Kidney (tissue), 14 donors: ENCODE measurements around the gene PIK3R2. TPM values are rescaled to one million over a fixed set of nuclear protein-coding genes. Genes with fewer than 3 reads are reported as not detected.

ENCODE experiments used
- DNase-seq, 5 donors: peaks; one replicate each; pipeline ENCODE4 v3.0.0-alpha.2; 2013 to 2020
- FAIRE-seq: peaks from 2 replicates; lab custom pipeline; 2012; peaks lifted over from hg19 to GRCh38; lab: Jason Lieb, UNC
- H3K27ac ChIP-seq, 2 donors: one replicate each; pipeline ENCODE4 v1.7.0; 2013; ENCODE audit warnings: low read depth in 2 of 2, low read length in 2 of 2, inconsistent platforms in 1 of 2
- H3K27me3 ChIP-seq: one replicate; pipeline ENCODE4 v1.7.1; 2013; ENCODE audit warnings: low read length, inconsistent platforms; ENCODE audit not compliant: control insufficient read depth, insufficient read depth
- H3K36me3 ChIP-seq, 3 donors: one replicate each; pipeline versions ENCODE4 v1.7.0 to v1.7.1; 2013; ENCODE audit warnings: low read length in 3 of 3, control low read depth in 1 of 3, inconsistent platforms in 1 of 3; ENCODE audit not compliant: insufficient read depth in 3 of 3, control insufficient read depth in 2 of 3
- H3K4me1 ChIP-seq, 3 donors: one replicate each; pipeline versions ENCODE4 v1.7.0 to v1.7.1; 2013; ENCODE audit warnings: low read length in 3 of 3, inconsistent platforms in 1 of 3, low read depth in 1 of 3; ENCODE audit not compliant: control insufficient read depth in 2 of 3, insufficient read depth in 2 of 3
- H3K4me3 ChIP-seq, 3 donors: one replicate each; pipeline versions ENCODE4 v1.7.0 to v1.8.1; 2013; ENCODE audit warnings: low read length in 3 of 3, control low read depth in 1 of 3, inconsistent platforms in 1 of 3
- H3K9ac ChIP-seq, 3 donors: one replicate each; pipeline versions ENCODE4 v1.7.0 to v1.7.1; 2013; ENCODE audit warnings: low read length in 3 of 3, control low read depth in 1 of 3, inconsistent platforms in 1 of 3
- H3K9me3 ChIP-seq, 3 donors: one replicate each; pipeline versions ENCODE4 v1.7.0 to v1.7.1; 2013; ENCODE audit warnings: low read length in 3 of 3, control low read depth in 1 of 3, inconsistent platforms in 1 of 3; ENCODE audit not compliant: control insufficient read depth in 2 of 3, insufficient read depth in 1 of 3
- intact Hi-C: fragments of 100-400 bp; cut with DNase I; formaldehyde crosslinking; loops from one replicate; pipeline ENCODE4 v1.11.1; 2022
- polyA plus RNA-seq: library from polyadenylated mRNA; stranded (reverse); fragments of 350-450 nt; fragmentation: Illumina TruSeq; extraction: RNeasy Lipid Tissue Mini Kit (QIAGEN cat#74804); gene quantifications from one replicate; pipeline ENCODE4 v1.2.3, GENCODE V29; 2014; ENCODE audit warnings: low read depth, low replicate concordance; ENCODE audit not compliant: insufficient read depth
- total RNA-seq: library from RNA; stranded (reverse); fragmentation: NEBNext Ultra II Directional; extraction: Animal tissue kit (Norgen Biotek cat#: 25700); gene quantifications from one replicate; pipeline ENCODE4 v1.2.1, GENCODE V29; 2021
- TF ChIP-seq, protein P1 (sequence below): IDR thresholded peaks from 3 replicates; pipeline ENCODE4 v1.5.1; 2012; ENCODE audit warnings: mild to moderate bottlenecking, moderate library complexity, borderline replicate concordance; ENCODE audit not compliant: insufficient read depth; ENCODE audit errors: extremely low read depth
- donor health status: control.
- donor health status: control.
- donor health status: control.
- donor health status: control.
- donor health status: control.
- donor health status: DM: yes; HTN: yes; CAD: no.
- donor health status: Normal renal cell carcinoma (clear cell type).

PIK3R2 gene
- total and polyA plus RNA-seq, 2 donors from 2014 or later, result 10.1 to 29.6 TPM

DNA sequence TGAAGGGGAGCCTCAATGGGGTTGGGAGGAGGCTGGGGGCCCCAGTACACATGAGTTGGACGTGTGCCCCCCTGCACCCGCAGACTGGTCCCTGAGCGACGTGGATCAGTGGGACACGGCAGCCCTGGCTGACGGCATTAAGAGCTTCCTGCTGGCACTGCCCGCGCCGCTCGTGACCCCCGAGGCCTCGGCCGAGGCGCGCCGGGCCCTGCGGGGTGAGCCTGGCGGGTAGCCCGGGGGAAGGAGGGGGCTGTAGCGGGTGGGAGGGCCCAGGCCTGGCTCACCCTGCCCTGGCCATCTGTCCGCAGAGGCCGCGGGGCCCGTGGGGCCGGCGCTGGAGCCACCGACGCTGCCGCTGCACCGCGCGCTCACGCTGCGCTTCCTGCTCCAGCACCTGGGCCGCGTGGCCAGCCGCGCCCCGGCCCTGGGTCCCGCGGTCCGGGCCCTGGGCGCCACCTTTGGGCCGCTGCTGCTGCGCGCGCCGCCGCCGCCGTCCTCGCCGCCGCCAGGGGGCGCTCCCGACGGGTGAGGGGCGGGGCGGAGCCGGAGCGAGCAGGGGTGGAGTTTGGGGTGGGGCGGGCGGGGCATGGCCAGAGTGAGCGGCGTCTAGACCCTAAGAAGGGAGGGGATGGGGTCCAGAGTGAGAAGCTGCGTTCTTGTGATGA lies 8.1 kb downstream of the PIK3R2 start:
- peak overlapping the region in 1 of 3 donors; percentile 65 for H3K9ac ChIP-seq
- H3K36me3 ChIP-seq, result peaks cover 8 to 28% (median 9%) of the 10 kb centered on the region in 3 donors
- no peak overlapping the region for H3K27ac ChIP-seq
- TF ChIP-seq, protein P1, sequence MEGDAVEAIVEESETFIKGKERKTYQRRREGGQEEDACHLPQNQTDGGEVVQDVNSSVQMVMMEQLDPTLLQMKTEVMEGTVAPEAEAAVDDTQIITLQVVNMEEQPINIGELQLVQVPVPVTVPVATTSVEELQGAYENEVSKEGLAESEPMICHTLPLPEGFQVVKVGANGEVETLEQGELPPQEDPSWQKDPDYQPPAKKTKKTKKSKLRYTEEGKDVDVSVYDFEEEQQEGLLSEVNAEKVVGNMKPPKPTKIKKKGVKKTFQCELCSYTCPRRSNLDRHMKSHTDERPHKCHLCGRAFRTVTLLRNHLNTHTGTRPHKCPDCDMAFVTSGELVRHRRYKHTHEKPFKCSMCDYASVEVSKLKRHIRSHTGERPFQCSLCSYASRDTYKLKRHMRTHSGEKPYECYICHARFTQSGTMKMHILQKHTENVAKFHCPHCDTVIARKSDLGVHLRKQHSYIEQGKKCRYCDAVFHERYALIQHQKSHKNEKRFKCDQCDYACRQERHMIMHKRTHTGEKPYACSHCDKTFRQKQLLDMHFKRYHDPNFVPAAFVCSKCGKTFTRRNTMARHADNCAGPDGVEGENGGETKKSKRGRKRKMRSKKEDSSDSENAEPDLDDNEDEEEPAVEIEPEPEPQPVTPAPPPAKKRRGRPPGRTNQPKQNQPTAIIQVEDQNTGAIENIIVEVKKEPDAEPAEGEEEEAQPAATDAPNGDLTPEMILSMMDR, result peak; percentile 81
- H3K27me3 ChIP-seq, result no peaks in the 10 kb centered on the region
- DNase-seq (peak; percentile 58 to 90 (median 69)), FAIRE-seq (no peak)
- intact Hi-C loops, result no loop called here
- peak overlapping the region; percentile 20 to 40 (median 35) for H3K4me3 ChIP-seq
- peaks cover 0 to 20% (median 15%) of the 10 kb centered on the region in 3 donors for H3K4me1 ChIP-seq
- no peaks in the 10 kb centered on the region for H3K9me3 ChIP-seq

DNA sequence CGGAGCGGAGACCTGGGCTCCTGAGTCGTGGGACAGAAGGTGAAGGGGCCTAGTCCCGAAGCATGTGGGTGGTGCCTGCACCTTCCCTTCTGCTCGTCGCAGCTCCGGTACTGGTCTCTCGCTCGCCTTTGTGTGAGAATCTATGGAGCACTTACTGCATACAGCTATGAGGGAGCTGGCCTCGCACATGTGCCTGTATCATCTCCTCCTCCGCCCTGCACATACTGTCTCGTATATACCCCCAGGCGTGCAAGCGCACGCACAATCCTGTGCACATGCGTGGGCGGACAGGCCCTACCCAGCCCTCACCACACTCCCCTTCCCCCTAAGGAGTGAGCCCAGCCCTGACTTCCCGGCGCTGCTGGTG lies 8.7 kb downstream of the PIK3R2 start:
- intact Hi-C loops, result no loop called here
- TF ChIP-seq, protein P1, result no peak
- no peaks in the 10 kb centered on the region for H3K9me3 ChIP-seq
- FAIRE-seq, result no peak
- H3K27ac ChIP-seq, result no peak overlapping the region
- DNase-seq, result peak in 1 of 5 donors; percentile 81
- H3K4me3 ChIP-seq, result peak overlapping the region; percentile 20 to 40 (median 35)
- peaks cover 0 to 15% (median 12%) of the 10 kb centered on the region in 3 donors for H3K4me1 ChIP-seq
- peak overlapping the region in 1 of 3 donors; percentile 65 for H3K9ac ChIP-seq
- H3K36me3 ChIP-seq, result peaks cover 8 to 28% (median 9%) of the 10 kb centered on the region in 3 donors
- H3K27me3 ChIP-seq, result no peaks in the 10 kb centered on the region

DNA sequence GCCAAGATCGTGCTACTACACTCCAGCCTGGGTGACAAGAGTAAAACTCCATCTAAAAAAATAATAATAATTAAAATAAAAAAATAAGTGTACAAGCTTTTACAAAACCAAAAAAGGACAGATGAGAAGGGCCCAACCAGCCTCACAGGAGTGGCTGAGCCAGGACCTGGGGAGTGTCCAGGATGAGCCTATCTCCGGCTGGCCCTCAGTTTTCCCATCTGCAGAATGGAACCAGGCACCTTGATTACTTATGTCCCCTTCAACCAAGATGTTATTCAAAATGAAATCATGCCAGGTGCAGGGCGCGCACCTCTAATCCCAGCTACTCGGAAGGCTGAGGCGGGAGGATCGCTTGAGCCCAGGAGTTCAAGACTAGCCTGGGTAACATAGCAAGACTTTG lies 11.1 kb downstream of the PIK3R2 start:
- H3K9ac ChIP-seq, result no peak overlapping the region
- H3K27me3 ChIP-seq, result no peaks in the 10 kb centered on the region
- TF ChIP-seq, protein P1, result no peak
- no peak overlapping the region for H3K4me3 ChIP-seq
- H3K27ac ChIP-seq, result no peak overlapping the region
- no peaks in the 10 kb centered on the region for H3K9me3 ChIP-seq
- peaks cover 0 to 7% (median 3%) of the 10 kb centered on the region in 3 donors for H3K4me1 ChIP-seq
- peaks cover 8 to 37% (median 11%) of the 10 kb centered on the region in 3 donors for H3K36me3 ChIP-seq
- DNase-seq, result no peak
- FAIRE-seq, result no peak
- intact Hi-C loops, result no loop called here
